ENCODE measurements around the gene SEPTIN1.

DNA sequence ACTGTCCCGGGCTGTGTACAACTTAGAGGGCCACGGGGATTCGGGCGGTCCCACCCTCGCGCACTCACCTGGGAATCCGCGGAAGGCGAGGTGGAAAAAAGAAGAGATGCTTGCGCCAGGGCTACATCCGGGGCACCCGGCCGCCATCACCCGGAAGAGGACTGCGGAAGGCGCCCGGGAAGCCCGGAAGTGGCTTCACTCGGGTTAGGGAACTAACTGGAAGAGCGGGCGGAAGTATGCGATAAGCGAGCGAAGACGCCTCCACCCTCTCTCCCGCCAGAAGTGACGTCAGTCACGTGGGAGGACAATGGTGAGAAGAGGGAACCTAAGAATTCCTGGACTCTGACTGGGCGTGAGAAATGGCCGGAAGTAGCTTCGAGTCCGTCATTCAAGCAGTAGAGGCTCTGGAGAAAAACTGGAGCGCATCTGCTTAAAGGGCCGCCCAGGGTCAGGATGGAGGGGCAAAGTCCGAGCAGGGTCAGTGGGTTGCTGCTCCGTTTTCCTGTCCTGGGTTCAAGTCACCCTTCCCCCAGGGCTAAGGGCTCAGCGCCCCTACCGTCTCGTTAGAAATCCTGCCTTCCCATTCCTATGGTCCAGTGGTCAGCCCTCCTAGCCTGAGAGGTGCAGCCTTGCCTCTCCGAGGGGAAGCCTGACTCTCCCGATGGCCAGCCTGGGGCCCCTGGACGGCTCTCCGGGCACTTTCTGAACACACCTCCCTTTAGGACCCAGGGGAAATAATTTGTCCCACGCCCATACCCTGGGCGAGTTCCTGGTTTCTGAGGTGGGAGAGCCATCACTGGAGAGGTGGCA is 27.0 kb downstream of the SEPTIN1 start, which contains the start of gene CD2BP2:
- TF ChIP-seq, protein P1, sequence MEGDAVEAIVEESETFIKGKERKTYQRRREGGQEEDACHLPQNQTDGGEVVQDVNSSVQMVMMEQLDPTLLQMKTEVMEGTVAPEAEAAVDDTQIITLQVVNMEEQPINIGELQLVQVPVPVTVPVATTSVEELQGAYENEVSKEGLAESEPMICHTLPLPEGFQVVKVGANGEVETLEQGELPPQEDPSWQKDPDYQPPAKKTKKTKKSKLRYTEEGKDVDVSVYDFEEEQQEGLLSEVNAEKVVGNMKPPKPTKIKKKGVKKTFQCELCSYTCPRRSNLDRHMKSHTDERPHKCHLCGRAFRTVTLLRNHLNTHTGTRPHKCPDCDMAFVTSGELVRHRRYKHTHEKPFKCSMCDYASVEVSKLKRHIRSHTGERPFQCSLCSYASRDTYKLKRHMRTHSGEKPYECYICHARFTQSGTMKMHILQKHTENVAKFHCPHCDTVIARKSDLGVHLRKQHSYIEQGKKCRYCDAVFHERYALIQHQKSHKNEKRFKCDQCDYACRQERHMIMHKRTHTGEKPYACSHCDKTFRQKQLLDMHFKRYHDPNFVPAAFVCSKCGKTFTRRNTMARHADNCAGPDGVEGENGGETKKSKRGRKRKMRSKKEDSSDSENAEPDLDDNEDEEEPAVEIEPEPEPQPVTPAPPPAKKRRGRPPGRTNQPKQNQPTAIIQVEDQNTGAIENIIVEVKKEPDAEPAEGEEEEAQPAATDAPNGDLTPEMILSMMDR (IDR thresholded peaks at IDR 0.05) = no peak
- no peak for TF ChIP-seq POLR2A (IDR thresholded peaks at IDR 0.05)
